ENCODE results near the gene MTF1. TPM values are rescaled to one million over a fixed set of nuclear protein-coding genes. Genes with fewer than 3 reads are reported as not detected.

Gene MTF1
- total RNA-seq, 1 experiment from 2014 or later = 21.2 TPM

DNA sequence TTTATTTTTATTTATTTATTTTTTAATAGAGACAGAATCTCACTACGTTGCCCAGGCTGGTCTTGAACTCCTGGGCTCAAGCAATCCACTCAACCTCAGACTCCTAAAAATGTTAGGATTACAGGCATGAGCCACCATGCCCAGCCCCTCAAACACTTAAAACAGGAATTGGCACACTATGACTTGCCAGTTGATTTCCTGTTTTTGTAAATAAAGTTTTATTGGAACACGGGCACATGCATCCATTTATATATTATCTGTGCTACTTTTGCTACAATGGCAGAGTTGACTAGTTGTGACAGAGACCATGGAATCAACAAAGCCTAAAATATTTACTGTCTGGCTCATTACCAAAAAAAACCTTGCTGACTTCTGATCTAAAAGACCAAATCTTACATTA is 35.4 kb downstream of the MTF1 start:
- TF ChIP-seq POLR2A (IDR thresholded peaks at IDR 0.05; ENCODE audit: borderline replicate concordance, extremely low read depth, insufficient read depth, insufficient read length) (no peak), JUND (IDR thresholded peaks at IDR 0.05) (no peak), EGR1 (IDR thresholded peaks at IDR 0.05; ENCODE audit: low read depth) (no peak), FOSL1 (IDR thresholded peaks at IDR 0.05; ENCODE audit: low read depth) (no peak), ELF1 (IDR thresholded peaks at IDR 0.05; ENCODE audit: borderline replicate concordance, low read depth) (no peak), RAD21 (IDR thresholded peaks at IDR 0.05; ENCODE audit: low read depth) (no peak), POLR2AphosphoS5 (IDR thresholded peaks at IDR 0.05; ENCODE audit: low read depth, low read length) (no peak), ZFX (IDR thresholded peaks at IDR 0.05) (no peak), SP1 (IDR thresholded peaks at IDR 0.05; ENCODE audit: low read depth) (no peak), EZH2phosphoT487 (IDR thresholded peaks at IDR 0.05; ENCODE audit: borderline replicate concordance) (no peak), SRF (IDR thresholded peaks at IDR 0.05; ENCODE audit: low read depth) (no peak), CBX3 (IDR thresholded peaks at IDR 0.05; ENCODE audit: low read depth) (no peak), ZBTB33 (IDR thresholded peaks at IDR 0.05; ENCODE audit: extremely low read depth, insufficient replicate concordance, low read length) (no peak), YY1 (IDR thresholded peaks at IDR 0.05; ENCODE audit: extremely low read depth, insufficient replicate concordance, low read depth, low read length) (no peak)
- TF ChIP-seq, protein P1, sequence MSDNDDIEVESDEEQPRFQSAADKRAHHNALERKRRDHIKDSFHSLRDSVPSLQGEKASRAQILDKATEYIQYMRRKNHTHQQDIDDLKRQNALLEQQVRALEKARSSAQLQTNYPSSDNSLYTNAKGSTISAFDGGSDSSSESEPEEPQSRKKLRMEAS (IDR thresholded peaks at IDR 0.05) = no peak
- TF ChIP-seq, protein P2, sequence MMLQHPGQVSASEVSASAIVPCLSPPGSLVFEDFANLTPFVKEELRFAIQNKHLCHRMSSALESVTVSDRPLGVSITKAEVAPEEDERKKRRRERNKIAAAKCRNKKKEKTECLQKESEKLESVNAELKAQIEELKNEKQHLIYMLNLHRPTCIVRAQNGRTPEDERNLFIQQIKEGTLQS (IDR thresholded peaks at IDR 0.05) = no peak
- CTCF ChIA-PET = no interaction called here

More for the DNA sequence above, 35.4 kb downstream of the MTF1 start:
- Histone ChIP-seq H3K27ac (ENCODE audit: low read depth, low read length) (no peak overlapping the region), H3K4me2 (ENCODE audit: low read length) (no peak overlapping the region), H2AFZ (ENCODE audit: low read depth, low read length, poor library complexity, severe bottlenecking) (no peak overlapping the region), H3K9me2 (ENCODE audit: insufficient read depth) (no peaks in the 10 kb centered on the region), H4K20me1 (ENCODE audit: insufficient read depth) (no peaks in the 10 kb centered on the region), H3K4me1 (ENCODE audit: control insufficient read depth in 1 of 2, insufficient read depth in 2 of 2, low read length in 2 of 2) (peaks cover 0 to 10% of the 10 kb centered on the region in 2 experiments; a peak in 2 of 4 replicates), H3K9me3 (ENCODE audit: control insufficient read depth in 1 of 2, insufficient read depth in 1 of 2, low read depth in 1 of 2, low read length in 2 of 2) (no peaks in the 10 kb centered on the region), H3K79me2 (ENCODE audit: insufficient read depth, low read length) (no peaks in the 10 kb centered on the region), H3K9ac (ENCODE audit: low read length) (no peak overlapping the region), H3K36me3 (ENCODE audit: control insufficient read depth in 1 of 2, insufficient read depth in 2 of 2, low read length in 2 of 2) (peaks cover 26 to 38% of the 10 kb centered on the region in 2 experiments), H3K27me3 (ENCODE audit: insufficient read depth, low read length) (no peaks in the 10 kb centered on the region), H3K4me3 (replicated peaks in 1 of 2; ENCODE audit: low read depth in 1 of 2, low read length in 2 of 2) (no peak overlapping the region)
- POLR2A ChIA-PET = no interaction called here
- RAD21 ChIA-PET (ENCODE audit: low non-redundant PET in 1 of 2, low total read pairs in 2 of 2, uncharacterized antibody in 2 of 2, unreplicated experiment in 2 of 2) = no interaction called here
- no TSS peak for BruUV-seq (replicated peaks)
- ATAC-seq = no peak
- DNase-seq (ENCODE audit: low read depth, low spot score) = no peak
- intact Hi-C loops (cut with micrococcal nuclease) = no loop called here
